Activated effector memory CD4-positive, alpha-beta T cell treated with anti-CD3 and anti-CD28 coated beads, Interleukin-2, amount 50 U/mL, for 16 hours (primary cell): Measurements from ENCODE around the gene OR10V1.
A peak's percentile ranks its signal among the peaks of the same experiment; 100 is the strongest.
"Not testable (repeated sequence)": the region's sequence is repeated elsewhere in the genome, so short reads cannot be mapped to it uniquely, and the experiment has no call there.

Experiments used
- DNase-seq: peaks from one replicate; pipeline ENCODE4 v3.0.0-alpha.2; 2020

Gene OR10V1

DNA sequence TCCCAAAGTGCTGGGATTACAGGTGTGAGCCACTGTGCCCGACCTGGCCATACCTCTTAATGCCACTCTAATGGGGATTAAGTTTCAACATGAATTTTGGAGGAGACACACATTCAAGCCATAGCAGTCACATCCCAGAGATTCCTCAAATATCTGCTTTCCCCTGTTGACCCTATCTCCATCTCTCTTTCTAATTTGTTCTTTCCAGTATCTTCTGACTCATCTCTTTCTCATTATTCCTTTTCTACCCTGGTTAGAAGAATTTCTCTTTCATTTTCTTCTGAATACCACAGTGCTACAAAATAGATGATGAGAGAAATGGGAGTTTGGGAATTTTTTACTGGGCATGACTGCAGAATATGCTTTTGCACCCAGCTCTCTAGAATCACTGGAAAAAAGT lies 5.1 kb downstream of the OR10V1 start:
- no peak for DNase-seq

- no peak for DNase-seq
These were observed 6.3 kb downstream of the OR10V1 start for GRCh38 chr11:59707371-59707770.

GRCh38 chr11:59706518-59707285 lies 6.9 kb downstream of the OR10V1 start:
- no peak for DNase-seq

- DNase-seq, result no peak
These were observed 8.4 kb downstream of the OR10V1 start for GRCh38 chr11:59705294-59705693.

- not testable (repeated sequence) for DNase-seq
These were observed 10.1 kb downstream of the OR10V1 start for GRCh38 chr11:59703515-59703914.

DNA sequence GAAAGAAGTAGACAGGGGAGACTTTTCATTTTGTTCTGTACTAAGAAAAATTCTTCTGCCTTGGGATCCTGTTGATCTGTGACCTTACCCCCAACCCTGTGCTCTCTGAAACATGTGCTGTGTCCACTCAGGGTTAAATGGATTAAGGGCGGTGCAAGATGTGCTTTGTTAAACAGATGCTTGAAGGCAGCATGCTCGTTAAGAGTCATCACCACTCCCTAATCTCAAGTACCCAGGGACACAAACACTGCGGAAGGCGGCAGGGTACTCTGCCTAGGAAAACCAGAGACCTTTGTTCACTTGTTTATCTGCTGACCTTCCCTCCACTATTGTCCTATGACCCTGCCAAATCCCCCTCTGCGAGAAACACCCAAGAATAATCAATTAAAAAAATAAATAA lies 13.5 kb downstream of the OR10V1 start:
- not testable (repeated sequence) for DNase-seq

GRCh38 chr11:59698506-59698905 lies 15.1 kb downstream of the OR10V1 start:
- DNase-seq, result no peak

- no peak for DNase-seq
These were observed 20.7 kb downstream of the OR10V1 start for GRCh38 chr11:59692915-59693314.

DNA sequence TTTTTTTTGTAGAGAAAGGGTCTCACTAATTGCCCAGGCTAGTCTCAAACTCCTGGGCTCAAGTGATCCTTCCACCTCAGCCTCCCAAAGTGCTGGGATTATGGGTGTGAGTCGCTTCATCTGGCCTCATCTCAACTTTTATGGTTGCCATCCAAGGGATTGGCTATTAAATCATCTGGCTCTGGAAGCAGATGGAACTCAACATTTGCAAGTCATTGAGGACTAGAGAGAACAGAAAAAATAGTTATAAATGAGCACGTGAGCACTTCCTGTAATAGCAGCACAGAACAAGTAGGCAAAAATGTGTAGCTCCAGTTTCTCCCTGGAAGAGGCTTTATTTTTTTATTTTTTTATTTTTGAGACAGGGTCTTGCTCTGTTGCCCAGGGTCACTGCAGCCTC lies 22.5 kb downstream of the OR10V1 start:
- no peak for DNase-seq

GRCh38 chr11:59689015-59689414 lies 24.6 kb downstream of the OR10V1 start:
- no peak for DNase-seq

DNA sequence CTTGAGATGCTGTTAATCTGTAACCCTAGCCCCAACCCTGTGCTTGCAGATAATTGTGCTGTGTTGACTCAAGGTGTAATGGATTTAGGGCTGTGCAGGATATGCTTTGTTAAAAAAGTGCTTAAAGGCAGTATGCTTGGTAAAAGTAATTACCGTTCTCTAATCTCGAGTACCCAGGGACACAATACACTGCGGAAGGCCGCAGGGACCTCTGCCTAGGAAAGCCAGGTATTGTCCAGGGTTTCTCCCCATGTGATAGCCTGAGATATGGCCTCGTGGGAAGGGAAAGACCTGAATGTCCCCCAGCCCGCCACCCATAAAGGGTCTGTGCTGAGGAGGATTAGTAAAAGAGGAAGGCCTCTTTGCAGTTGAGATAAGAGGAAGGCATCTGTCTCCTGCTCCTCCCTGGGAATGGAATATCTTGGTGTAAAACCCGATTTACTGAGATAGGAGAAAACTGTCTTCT lies 32.4 kb downstream of the OR10V1 start:
- DNase-seq, result not testable (repeated sequence)

- peak; percentile 80 for DNase-seq
These were observed 33.1 kb downstream of the OR10V1 start for GRCh38 chr11:59680287-59681154.

DNA sequence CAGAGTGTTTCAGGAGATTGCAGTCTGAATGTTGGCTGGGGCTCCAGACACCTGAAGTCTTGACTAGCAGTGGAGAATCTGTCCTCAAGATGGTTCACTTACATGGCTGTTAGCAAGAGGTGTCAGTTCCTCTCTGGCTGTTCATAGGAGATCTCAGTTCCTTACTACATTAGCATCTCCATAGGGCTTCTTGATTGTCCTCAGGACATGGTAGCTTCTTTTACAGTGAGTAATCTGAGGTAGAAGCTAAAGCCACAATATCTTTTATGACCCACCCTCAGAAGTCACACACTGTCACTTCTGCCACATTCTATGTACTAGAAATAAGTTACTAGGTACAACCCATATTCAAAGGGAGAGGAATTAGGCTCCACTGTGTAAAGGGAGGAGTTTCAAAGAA lies 34.3 kb downstream of the OR10V1 start:
- no peak for DNase-seq

DNA sequence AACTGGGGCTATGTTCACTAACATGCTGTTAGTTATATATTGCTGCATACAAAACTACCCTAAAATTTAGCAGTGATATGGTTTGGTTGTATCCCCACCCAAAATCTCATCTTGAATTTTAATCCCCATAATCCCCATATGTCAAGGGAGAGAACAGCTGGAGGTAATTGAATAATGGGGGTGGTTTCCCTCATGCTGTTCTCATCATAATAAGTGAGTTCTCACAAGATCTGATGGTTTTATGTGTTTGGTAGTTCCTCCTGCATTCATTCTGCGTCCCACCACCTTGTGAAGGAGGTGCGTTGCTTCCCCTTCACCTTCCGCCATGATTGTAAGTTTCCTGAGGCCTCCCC lies 34.9 kb downstream of the OR10V1 start:
- no peak for DNase-seq

GRCh38 chr11:59678118-59678812 lies 35.4 kb downstream of the OR10V1 start:
- DNase-seq, result no peak

GRCh38 chr11:59676205-59676604 lies 37.4 kb downstream of the OR10V1 start:
- no peak for DNase-seq

DNA sequence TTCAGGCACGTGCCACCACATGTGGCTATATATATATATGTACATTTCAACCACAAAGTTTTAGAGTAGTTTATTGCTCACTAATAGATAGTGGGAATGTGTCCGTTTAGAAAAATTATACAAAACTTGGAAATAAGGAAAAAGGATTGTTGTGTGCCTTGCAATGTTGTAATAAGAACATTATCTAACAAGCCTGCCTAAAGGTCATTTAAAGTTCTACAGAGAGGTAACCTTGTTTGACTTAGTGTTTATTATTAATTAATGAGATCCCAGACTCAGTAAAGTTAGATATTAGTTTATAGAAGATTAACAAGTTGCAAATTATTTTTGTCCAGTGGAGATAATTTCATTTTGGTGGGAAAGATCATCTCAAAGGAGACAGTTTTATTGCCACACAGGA lies 39.4 kb downstream of the OR10V1 start:
- no peak for DNase-seq

- no peak for DNase-seq
These were observed 40.4 kb downstream of the OR10V1 start for GRCh38 chr11:59673291-59673690.

GRCh38 chr11:59671471-59671870 lies 42.2 kb downstream of the OR10V1 start:
- DNase-seq, result no peak

DNA sequence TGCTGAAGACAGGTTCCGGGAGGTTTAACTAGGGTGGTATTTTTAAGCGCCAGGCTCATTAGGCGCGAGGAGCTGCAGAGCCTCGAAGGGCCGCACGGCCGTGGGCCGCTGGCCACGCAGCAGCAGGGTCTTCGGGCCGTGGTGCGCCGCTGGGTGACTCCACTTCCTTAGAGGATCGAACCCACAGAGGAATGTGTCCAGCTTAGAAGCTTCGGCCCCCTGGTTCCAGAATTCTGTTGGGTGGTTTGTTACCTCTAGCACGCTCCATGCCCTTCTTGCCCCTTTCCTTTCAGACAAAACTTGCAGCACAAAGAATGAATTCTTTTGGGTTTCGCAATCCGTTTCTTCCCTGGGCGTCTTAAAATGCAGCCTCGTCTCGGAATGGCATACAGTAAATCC lies 44.0 kb downstream of the OR10V1 start:
- no peak for DNase-seq

- peak; percentile 100 for DNase-seq
These were observed 44.6 kb downstream of the OR10V1 start, which contains the start of gene PATL1 for GRCh38 chr11:59668950-59669610. PATL1 (minus strand) TSS chr11:59669037; CDS start chr11:59668895, 142 bp downstream.

DNA sequence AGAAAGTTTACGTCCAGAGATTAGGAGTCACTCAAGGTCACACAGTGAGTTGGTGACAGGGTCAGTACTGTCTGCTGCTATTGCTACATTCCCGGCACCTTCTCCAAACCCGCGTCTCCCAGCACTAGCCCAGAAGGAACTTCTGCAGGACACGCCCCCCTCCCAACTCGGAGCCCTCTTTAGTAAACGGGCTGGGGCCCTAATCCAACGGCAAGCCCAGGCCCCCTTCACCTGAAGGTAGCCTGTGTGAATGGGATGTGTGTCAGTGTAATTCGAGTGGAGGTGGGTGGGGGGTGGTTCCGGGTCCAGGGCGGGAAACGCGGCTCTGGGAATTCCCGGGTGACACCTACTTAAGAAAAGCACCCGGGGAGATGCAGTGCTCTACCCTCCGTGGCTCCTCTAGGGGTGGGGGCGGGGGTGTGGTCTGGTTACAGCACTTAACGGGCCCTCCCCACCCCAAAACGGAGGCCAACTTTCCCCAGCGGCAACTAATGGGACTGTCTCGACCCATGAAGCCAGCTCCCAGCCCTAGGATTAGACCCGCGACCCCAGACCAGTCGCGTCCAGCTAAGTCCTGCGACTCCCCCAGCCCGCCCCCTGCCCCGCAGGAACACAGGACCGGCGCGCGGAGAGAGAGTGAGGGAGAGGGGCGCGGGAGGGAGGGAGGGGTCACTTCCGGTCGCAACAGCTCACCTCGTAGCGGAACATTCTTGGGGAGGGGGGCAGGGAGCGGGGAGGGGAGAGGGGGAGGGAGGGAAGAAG lies 45.3 kb downstream of the OR10V1 start:
- DNase-seq, result peak; percentile 89
